ENCODE measurements around the gene UPP2.

UPP2 gene

DNA sequence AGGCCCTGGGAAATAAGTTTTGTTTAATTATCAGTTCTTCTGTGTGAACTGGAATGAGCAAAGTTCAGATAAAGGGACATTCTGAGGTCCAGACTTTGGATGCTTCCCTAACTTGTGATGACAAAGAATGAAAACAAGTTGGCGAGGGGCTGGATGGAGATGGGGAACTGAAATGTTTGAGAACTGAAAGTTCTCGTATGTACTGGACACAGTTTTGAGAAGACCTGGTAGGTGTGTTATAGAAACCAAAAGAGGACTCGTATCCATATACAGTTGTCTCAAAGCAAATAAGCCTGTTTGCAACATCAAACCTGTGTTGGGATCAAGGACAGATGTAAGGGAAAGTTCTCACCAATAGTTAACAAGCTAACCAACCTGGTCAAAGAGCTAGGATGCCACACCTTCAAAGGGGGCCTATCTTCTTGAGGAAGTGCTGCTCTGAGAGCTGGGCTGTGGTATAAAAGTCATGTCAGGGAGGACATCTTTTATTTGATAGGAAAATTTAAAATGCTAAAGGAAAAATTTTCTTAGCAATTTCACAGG, at the start of gene UPP2:
Gene UPP2, plus strand, starts transcription at position 493 of the 543 bp plus-strand sequence. CDS start 188 bp downstream, outside the sequence.
- DNase-seq, result no peak

- DNase-seq, result no peak
These were observed 48.9 kb upstream of the UPP2 start for GRCh38 chr2:158052761-158053160.

GRCh38 chr2:158056875-158057274, 44.8 kb upstream of the UPP2 start:
- DNase-seq, result no peak

DNA sequence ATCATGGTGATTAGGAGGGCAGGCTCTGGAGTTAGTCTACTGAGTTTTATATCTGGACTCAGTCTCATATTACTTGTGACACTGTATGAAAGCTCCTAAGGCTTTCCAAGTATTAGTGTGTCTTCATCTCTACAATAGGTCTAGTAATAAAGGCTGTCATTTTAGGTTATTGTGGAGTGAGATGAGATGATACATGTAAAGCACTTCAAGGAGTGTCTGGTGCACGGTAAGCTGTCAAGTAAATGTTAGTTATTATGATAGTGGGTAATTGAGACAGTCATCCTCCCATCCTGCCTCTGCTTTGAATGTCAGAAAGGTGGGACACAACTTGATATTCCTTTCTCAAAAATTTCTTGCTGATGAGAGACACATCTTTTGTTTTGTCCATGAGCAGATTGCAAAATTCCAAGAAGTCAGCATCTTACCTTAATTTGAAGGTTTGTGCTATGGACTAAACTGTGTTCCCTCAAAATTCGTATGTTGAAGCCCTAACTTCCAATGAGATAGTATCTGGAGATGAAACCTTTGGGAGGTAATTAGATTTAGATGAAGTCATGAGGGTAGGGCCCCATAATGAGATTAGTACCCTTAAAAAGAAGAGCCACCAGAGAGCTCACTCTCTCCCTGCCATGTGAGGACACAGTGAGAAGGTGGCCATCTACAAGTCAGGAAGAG, 41.4 kb upstream of the UPP2 start:
- DNase-seq, result no peak

- DNase-seq, result no peak
These were observed 40.7 kb upstream of the UPP2 start for GRCh38 chr2:158060835-158061435.

DNA sequence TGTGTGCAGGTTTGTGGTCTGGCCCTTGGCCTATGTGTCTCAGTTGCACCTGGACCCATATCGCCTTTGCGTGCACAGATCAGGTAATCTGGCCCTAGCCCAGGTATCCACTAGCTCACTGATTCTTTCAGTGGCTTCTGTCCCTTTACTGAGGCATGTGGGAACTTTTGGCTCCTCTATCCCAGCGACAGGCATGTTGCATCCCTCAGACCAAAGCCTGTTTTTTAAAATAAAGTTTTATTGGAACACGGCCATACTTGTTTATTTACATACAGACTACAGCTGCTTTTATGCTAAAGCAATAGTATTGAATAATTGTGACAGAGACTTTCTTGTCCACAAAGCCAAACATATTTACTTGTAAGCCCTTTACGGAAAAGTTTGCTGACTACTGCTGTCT, 39.9 kb upstream of the UPP2 start:
- no peak for DNase-seq

DNA sequence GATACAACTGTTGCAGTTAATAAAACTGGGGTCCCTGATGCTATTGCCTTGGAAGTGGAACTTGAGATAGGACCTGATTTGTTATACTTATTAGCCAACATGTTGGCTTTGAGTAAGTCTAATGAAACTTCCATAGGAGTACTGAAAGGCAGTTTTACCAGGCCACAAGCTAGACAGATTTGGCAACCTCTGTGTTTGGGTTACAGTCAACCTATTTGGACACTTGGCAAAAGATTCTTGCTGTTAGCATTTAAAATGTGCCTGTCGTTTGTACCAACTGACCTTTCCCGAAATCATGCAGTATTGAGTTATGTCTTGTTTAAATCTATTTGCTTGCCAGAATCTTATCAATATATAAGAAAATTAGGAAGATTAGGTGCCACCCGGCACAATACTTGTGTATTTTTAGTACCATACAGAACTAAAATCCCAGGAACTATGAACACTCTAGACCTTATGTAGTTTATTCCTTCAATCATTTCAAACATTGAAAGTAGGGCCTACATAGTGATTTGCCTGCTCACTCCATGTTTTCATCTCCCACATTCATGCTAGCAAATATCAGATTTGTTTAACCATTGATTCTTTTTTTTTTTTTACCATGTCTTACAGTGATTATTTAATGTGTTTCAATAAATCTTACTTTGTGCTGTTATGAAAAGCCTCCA, 35.5 kb upstream of the UPP2 start:
- DNase-seq, result no peak

- no peak for DNase-seq
These were observed 30.7 kb upstream of the UPP2 start for GRCh38 chr2:158071018-158071417.

DNA sequence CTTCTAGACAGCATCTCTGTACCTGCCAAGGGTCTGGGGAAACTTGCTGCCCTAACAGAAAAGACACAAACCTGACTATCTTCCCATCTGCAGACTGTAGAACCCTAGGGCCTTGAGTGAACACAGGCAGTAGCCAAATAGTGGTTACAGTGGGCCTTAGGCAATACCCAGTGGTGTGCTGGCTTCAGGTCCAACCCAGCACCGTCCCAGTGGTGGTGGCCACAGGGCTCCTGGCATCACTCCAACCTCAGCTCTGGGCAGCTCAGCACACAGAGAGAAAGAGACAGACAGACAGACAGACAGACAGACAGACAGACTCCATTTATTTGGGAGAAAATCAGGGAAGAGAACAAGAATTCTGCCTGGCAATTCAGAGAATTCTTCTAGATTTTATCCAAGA, 29.3 kb upstream of the UPP2 start:
- DNase-seq, result no peak

DNA sequence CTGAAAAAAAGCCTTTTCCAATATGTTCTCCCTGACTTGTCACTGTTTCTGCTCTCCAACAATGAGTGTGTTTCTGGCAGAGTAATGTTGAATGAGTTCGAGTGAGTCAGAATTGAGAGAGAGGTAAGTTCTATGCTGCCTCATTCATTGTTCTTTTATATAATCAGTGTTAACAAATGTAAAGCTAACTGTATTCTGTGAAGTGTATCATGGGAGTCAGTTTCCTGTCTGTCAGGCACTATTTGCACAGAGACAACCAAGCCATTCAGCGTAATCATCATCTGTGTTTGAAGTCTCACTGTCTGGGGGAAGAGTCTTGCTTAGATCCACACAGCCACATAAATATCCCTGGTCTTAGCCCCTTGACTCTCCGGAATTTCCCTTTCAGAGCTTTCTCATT, 22.0 kb upstream of the UPP2 start:
- DNase-seq, result no peak

- no peak for DNase-seq
These were observed 13.6 kb upstream of the UPP2 start for GRCh38 chr2:158088093-158088492.

DNA sequence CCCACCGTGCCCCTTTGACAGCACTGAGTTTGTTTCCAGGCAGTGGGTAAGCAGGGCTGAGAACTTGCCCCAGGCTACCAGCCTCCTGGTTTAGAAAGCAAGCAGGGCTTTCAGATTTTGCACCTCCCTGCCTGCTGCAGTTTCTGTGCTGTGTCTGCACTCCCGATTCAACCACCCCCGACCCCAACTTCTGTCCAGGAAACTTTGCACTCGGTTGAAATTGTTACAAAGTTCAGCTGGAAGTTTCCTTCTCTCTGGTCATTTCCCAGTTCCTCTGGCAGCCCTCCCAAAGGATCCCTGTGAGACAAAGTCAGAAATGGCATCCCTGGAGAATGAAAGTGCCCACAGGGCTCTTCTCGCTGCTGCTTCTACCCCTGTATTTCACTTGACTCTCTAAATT, 12.4 kb upstream of the UPP2 start:
- no peak for DNase-seq

- DNase-seq, result no peak
These were observed 10.0 kb upstream of the UPP2 start for GRCh38 chr2:158091647-158092046.

GRCh38 chr2:158094487-158095092, 7.1 kb upstream of the UPP2 start:
- no peak for DNase-seq

DNA sequence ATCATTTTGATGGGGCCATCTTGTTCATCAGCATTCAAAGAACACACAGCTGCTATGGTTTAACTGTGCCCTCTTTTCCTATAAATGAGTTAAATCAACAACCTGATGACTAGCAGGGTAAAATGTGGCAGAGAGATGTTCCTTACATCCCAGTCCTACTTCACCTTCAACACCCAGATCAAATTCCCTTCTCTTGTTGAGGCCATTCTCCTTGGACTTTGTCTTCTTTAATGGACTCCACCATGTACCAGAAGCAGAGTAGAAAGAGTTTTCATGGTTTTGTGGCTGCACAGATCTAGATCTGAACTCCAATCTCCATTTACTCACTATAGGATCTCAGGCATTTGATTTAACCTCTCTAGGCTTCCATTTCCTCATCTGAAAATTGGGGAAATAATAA, 6.4 kb upstream of the UPP2 start:
- no peak for DNase-seq

- no peak for DNase-seq
These were observed 5.8 kb upstream of the UPP2 start for GRCh38 chr2:158095912-158096311.

DNA sequence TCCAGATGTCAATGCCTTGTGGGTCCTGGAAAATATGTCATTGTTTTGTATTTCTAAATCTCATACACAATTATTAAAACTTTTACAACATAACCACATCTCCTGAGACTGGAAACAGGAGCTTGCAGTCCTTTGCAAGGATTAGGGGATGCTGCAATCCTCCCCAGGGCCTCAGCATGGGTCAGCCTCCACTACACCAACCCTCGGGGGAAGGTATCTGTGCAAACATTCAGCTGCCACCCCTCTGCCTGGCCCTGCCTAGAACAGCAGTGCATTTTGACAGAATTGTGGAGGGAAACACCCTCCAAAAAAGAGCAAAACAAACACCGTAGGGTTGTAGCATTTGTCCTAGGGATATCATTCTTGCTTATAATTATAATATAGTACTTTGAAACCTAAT, 4.2 kb upstream of the UPP2 start:
- DNase-seq, result no peak

DNA sequence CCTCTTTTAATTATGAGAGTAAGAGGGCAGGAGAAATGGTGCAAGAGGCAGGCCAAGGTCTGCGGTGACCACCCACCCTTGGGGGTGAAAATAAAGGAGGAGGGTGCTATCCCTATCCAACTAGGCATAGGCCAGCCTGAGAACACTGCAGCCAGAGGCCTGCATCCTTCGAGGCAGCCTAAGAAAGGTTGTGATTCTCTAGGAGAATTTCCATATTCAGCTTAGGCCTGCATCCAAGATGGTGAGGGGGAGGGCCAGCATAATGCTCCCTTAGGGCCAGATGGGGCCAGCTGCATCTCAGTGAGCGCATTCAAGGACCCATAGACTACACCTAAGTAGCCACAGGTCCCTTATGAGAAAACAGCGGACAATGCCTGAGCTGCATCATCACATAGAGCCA, 3.5 kb upstream of the UPP2 start:
- DNase-seq, result no peak

DNA sequence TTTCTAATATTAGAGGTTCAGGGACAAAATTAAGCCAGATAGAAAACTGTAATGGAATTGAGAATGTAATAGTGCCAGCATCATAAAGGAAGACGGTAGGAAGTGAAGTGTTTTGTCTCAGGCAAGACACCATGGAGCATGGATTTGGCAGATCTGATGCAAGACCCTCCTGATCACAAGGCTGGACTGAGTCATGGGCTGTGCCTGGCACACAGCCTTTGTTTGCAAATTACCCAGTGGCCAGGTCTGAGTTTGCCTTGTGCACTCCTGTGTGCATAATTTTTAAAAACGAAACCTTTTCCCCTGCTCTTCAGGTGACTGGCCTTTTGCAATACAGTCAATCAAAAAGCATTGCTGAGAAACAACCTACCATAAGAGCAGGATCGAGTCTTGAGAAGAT, 2.0 kb upstream of the UPP2 start:
- DNase-seq, result no peak

GRCh38 chr2:158100411-158100810, 1.3 kb upstream of the UPP2 start:
- DNase-seq, result no peak

DNA sequence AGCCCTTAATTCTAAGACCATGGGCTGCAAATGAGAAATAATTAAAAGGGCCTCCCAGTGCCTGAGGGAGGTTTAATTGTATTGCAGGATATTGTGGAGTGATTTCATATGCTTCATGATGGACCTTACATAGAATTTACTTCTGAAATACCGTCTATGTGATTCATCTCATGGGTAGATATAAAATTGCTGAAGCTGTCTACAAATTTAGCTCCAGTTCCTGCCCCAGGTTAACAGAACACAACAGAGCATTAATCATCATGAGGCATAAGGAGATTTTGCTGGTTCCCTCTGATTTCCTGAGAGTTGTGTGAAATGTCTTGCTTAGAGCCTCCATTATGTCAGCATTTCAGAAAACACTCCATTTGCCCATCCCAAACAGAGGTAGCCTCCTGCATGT, 770 bp downstream of the UPP2 start:
- DNase-seq, result no peak

GRCh38 chr2:158103411-158104012, 1.8 kb downstream of the UPP2 start:
- no peak for DNase-seq

DNA sequence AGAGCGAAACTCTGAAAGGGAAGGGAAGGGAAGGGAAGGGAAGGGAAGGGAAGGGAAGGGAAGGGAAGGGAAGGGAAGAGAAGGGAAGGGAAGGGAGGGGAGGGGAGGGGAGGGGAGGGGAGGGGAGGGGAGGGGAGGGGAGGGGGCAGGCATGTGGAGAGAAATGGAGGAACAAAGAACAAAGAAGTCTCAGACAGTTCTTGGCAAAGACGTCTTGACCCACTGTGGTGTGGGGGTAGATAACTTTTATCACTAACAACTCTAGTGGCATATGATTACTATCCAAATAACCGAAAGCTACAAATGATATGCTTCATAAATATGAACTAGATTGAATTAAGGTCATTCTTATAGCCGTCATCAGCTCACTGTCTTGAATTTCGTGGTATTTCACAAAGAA, 3.2 kb downstream of the UPP2 start:
- DNase-seq, result no peak
